Liver (tissue), 9 donors: ENCODE results near the gene ZMYM2. TPM values are rescaled to one million over a fixed set of nuclear protein-coding genes. Genes with fewer than 3 reads are reported as not detected.

Source experiments
- DNase-seq: peaks from one replicate; pipeline ENCODE4 v3.0.0-alpha.2; 2017; ENCODE audit warnings: low spot score
- H3K27ac ChIP-seq, 2 donors: one replicate each; pipeline ENCODE4 v1.7.0; 2013; ENCODE audit warnings: inconsistent platforms in 2 of 2, low read length in 2 of 2, control low read depth in 1 of 2, low read depth in 1 of 2, mild to moderate bottlenecking in 1 of 2
- H3K27me3 ChIP-seq, 4 donors: one replicate each; pipeline versions ENCODE4 v1.6.1 to v1.7.0; 2013; ENCODE audit warnings: low read length in 3 of 4, inconsistent platforms in 1 of 4, mild to moderate bottlenecking in 1 of 4, moderate library complexity in 1 of 4; ENCODE audit not compliant: control insufficient read depth in 4 of 4, insufficient read depth in 4 of 4
- H3K36me3 ChIP-seq, 4 donors: one replicate each; pipeline versions ENCODE4 v1.6.1 to v1.7.0; 2013; ENCODE audit warnings: low read length in 3 of 4, mild to moderate bottlenecking in 3 of 4, low read depth in 1 of 4, moderate library complexity in 1 of 4; ENCODE audit not compliant: control insufficient read depth in 4 of 4, insufficient read depth in 3 of 4
- H3K4me1 ChIP-seq, 4 donors: one replicate each; pipeline versions ENCODE4 v1.6.1 to v1.7.0; 2013; ENCODE audit warnings: low read length in 3 of 4, mild to moderate bottlenecking in 3 of 4, moderate library complexity in 1 of 4; ENCODE audit not compliant: control insufficient read depth in 4 of 4, insufficient read depth in 4 of 4
- H3K4me3 ChIP-seq, 3 donors: one replicate each; pipeline versions ENCODE4 v1.6.1 to v1.7.0; 2013; ENCODE audit warnings: low read length in 3 of 3, control low read depth in 1 of 3, low read depth in 1 of 3, mild to moderate bottlenecking in 1 of 3
- H3K9ac ChIP-seq, 2 donors: one replicate each; pipeline ENCODE4 v1.7.0; 2013; ENCODE audit warnings: low read length in 2 of 2, mild to moderate bottlenecking in 2 of 2, moderate library complexity in 2 of 2, control low read depth in 1 of 2, low read depth in 1 of 2
- H3K9me3 ChIP-seq, 4 donors: one replicate each; pipeline versions ENCODE4 v1.6.1 to v1.7.0; 2013; ENCODE audit warnings: low read length in 3 of 4; ENCODE audit not compliant: control insufficient read depth in 4 of 4
- CTCF ChIP-seq: fragments of 150-350 bp; IDR thresholded peaks from 2 replicates; pipeline ENCODE4 v1.5.1; 2017; ENCODE audit warnings: improper control_type of control experiment, low read depth, low read length; ENCODE audit not compliant: missing input control
- EGR1 ChIP-seq, 2 donors: IDR thresholded peaks; 2 replicates each; pipeline ENCODE4 v1.6.1; 2016 to 2018; ENCODE audit warnings: antibody characterized with exemption in 2 of 2, low read depth in 2 of 2
- FOXA1 ChIP-seq: IDR thresholded peaks from 2 replicates; pipeline ENCODE4 v1.6.1; 2016; ENCODE audit warnings: antibody characterized with exemption
- FOXA2 ChIP-seq: IDR thresholded peaks from 2 replicates; pipeline ENCODE4 v1.6.1; 2016; ENCODE audit warnings: antibody characterized with exemption
- GABPA ChIP-seq, 2 donors: IDR thresholded peaks in 1 of 2; conservative IDR thresholded peaks in 1 of 2; 2 replicates each; pipeline ENCODE4 v1.6.1; 2016; ENCODE audit warnings: antibody characterized with exemption in 2 of 2, mild to moderate bottlenecking in 1 of 2, moderate library complexity in 1 of 2
- HNF4A ChIP-seq, 2 donors: conservative IDR thresholded peaks; 2 replicates each; pipeline ENCODE4 v1.6.1; 2016; ENCODE audit warnings: antibody characterized with exemption in 2 of 2, mild to moderate bottlenecking in 2 of 2
- HNF4G ChIP-seq: IDR thresholded peaks from 2 replicates; pipeline ENCODE4 v1.6.1; 2016; ENCODE audit warnings: antibody characterized with exemption
- JUND ChIP-seq, 2 donors: IDR thresholded peaks; 2 replicates each; pipeline ENCODE4 v1.6.1; 2016; ENCODE audit warnings: antibody characterized with exemption in 2 of 2
- MAX ChIP-seq: IDR thresholded peaks from 2 replicates; pipeline ENCODE4 v1.6.1; 2016; ENCODE audit warnings: antibody characterized with exemption
- NR2F2 ChIP-seq: IDR thresholded peaks from 2 replicates; pipeline ENCODE4 v1.6.1; 2016; ENCODE audit warnings: antibody characterized with exemption
- RAD21 ChIP-seq, 2 donors: IDR thresholded peaks; 2 replicates each; pipeline ENCODE4 v1.6.1; 2016; ENCODE audit warnings: antibody characterized with exemption in 2 of 2, mild to moderate bottlenecking in 2 of 2
- REST ChIP-seq: IDR thresholded peaks from 2 replicates; pipeline ENCODE4 v1.6.1; 2016; ENCODE audit warnings: antibody characterized with exemption, mild to moderate bottlenecking
- RXRA ChIP-seq, 2 donors: IDR thresholded peaks; 2 replicates each; pipeline ENCODE4 v1.6.1; 2017 to 2018; ENCODE audit warnings: antibody characterized with exemption in 2 of 2, mild to moderate bottlenecking in 1 of 2
- SP1 ChIP-seq: IDR thresholded peaks from 2 replicates; pipeline ENCODE4 v1.6.1; 2018; ENCODE audit warnings: antibody characterized with exemption, mild to moderate bottlenecking
- TAF1 ChIP-seq: conservative IDR thresholded peaks from 2 replicates; pipeline ENCODE4 v1.6.1; 2016; ENCODE audit warnings: antibody characterized with exemption, mild to moderate bottlenecking
- YY1 ChIP-seq: IDR thresholded peaks from 2 replicates; pipeline ENCODE4 v1.6.1; 2016; ENCODE audit warnings: antibody characterized with exemption, mild to moderate bottlenecking
- ZBTB33 ChIP-seq: IDR thresholded peaks from 2 replicates; pipeline ENCODE4 v1.6.1; 2016; ENCODE audit warnings: antibody characterized with exemption
- WGBS: extraction: QIAGEN DNeasy Blood & Tissue Kit; methylation state at CpG from one replicate; pipeline ENCODE4 v1.1.7; 2013; 5-methylcytosine and 5-hydroxymethylcytosine counted together
- polyA plus RNA-seq, 2 donors: library from polyadenylated mRNA; stranded (reverse) in 1 of 2; unstranded in 1 of 2; fragments of 200-250 nt in 1 of 2; fragments of >200 nt in 1 of 2; fragmentation: Nextera tagmentation in 1 of 2; extraction: Ambion mirVana in 1 of 2; gene quantifications; one replicate each; pipeline versions ENCODE4 v1.2.1 to v1.2.3, GENCODE V29; 2013 to 2015
- total RNA-seq, 2 donors: library from RNA; depleted of rRNA; stranded (reverse); fragments of >200 nt; gene quantifications; one replicate each; pipeline ENCODE4 v1.2.3, GENCODE V29; 2014
- TF ChIP-seq, protein P1 (sequence below): IDR thresholded peaks from 2 replicates; pipeline ENCODE4 v1.6.1; 2016; ENCODE audit warnings: antibody characterized with exemption
- donor health status: healthy.
- donor health status: healthy.
- donor health status: healthy.
- donor health status: healthy.
- donor health status: healthy.

ZMYM2 gene
- total and polyA plus RNA-seq, 4 donors = 8.7 to 40.8 (median 18.5) TPM

- no peak for TF ChIP-seq MAX
- no peak for TF ChIP-seq TAF1
- TF ChIP-seq EGR1 (IDR thresholded peaks at IDR 0.05; ENCODE audit: low read depth in 2 of 2) = no peak
- TF ChIP-seq HNF4G = no peak
- no peak for TF ChIP-seq CTCF
- no peak for TF ChIP-seq RXRA (IDR thresholded peaks at IDR 0.05)
- TF ChIP-seq JUND (IDR thresholded peaks at IDR 0.05) = no peak
- TF ChIP-seq YY1 = no peak
- TF ChIP-seq ZBTB33 = no peak
- no peak for TF ChIP-seq FOXA1
- TF ChIP-seq REST = no peak
- TF ChIP-seq, protein P1, sequence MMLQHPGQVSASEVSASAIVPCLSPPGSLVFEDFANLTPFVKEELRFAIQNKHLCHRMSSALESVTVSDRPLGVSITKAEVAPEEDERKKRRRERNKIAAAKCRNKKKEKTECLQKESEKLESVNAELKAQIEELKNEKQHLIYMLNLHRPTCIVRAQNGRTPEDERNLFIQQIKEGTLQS = no peak
- TF ChIP-seq FOXA2 = no peak
- no peak for TF ChIP-seq NR2F2
- no peak for TF ChIP-seq RAD21 (IDR thresholded peaks at IDR 0.05)
- TF ChIP-seq HNF4A (conservative IDR thresholded peaks at IDR 0.05) = no peak
- TF ChIP-seq SP1 = no peak
- no peak for TF ChIP-seq GABPA (IDR thresholded peaks at IDR 0.05 in 1 of 2, conservative IDR thresholded peaks at IDR 0.05 in 1 of 2)
- no peak for DNase-seq
- Histone ChIP-seq H3K9ac (no peak overlapping the region), H3K4me3 (no peak overlapping the region), H3K27me3 (no peaks in the 10 kb centered on the region), H3K9me3 (peaks cover 0 to 3% (median 0%) of the 10 kb centered on the region in 4 donors), H3K4me1 (peaks cover 0 to 2% (median 0%) of the 10 kb centered on the region in 4 donors), H3K36me3 (peaks cover 0 to 13% (median 7%) of the 10 kb centered on the region in 4 donors), H3K27ac (no peak overlapping the region)
- WGBS = over 99% methylated on average over 3 of the region's 3 CpGs
Measured at GRCh38 chr13:20016649-20017364, 58.3 kb downstream of the ZMYM2 start.
